Breast epithelium (tissue), 3 donors: ENCODE results near the gene SRSF8.

Source experiments
- CTCF ChIP-seq, 3 donors: fragments of 450-650 bp; IDR thresholded peaks; one replicate each; pipeline ENCODE4 v1.5.1; 2016 to 2017; ENCODE audit warnings: antibody characterized with exemption in 3 of 3, mild to moderate bottlenecking in 3 of 3, moderate library complexity in 3 of 3
- POLR2A ChIP-seq: fragments of 450-650 bp; IDR thresholded peaks from one replicate; pipeline ENCODE4 v1.6.1; 2016; ENCODE audit warnings: antibody characterized with exemption, mild to moderate bottlenecking, moderate library complexity
- POLR2AphosphoS5 ChIP-seq, 3 donors: sonication (generic); formaldehyde crosslinking; IDR thresholded peaks; one replicate each; pipeline ENCODE4 v1.6.1; 2017; ENCODE audit warnings: antibody characterized with exemption in 3 of 3

- TF ChIP-seq CTCF (IDR thresholded peaks at IDR 0.05) (no peak), POLR2A (no peak), POLR2AphosphoS5 (IDR thresholded peaks at IDR 0.05) (no peak)
Measured at GRCh38 chr11:95070471-95070870, 3.8 kb downstream of the SRSF8 start.
